KOPT-K1 (cell line): ENCODE data around the gene MRPL14.

Experiments used
- H3K27ac ChIP-seq: fragments of 200-600 bp; sonication (generic); 2 replicates; pipeline ENCODE4 v1.5.1; 2016; ENCODE audit warnings: antibody characterized with exemption, mild to moderate bottlenecking, low read depth, low read length; ENCODE audit not compliant: poor library complexity, severe bottlenecking
- H3K36me3 ChIP-seq: fragments of 200-600 bp; sonication (generic); 2 replicates; pipeline ENCODE4 v1.5.1; 2017; ENCODE audit warnings: antibody characterized with exemption, mild to moderate bottlenecking, low read length, moderate library complexity; ENCODE audit not compliant: insufficient read depth
- H3K9me3 ChIP-seq: fragments of 200-600 bp; sonication (generic); 2 replicates; pipeline ENCODE4 v1.5.1; 2017; ENCODE audit warnings: antibody characterized with exemption, low read length, mild to moderate bottlenecking; ENCODE audit not compliant: insufficient read depth, poor library complexity, severe bottlenecking

MRPL14 gene

GRCh38 chr6:44127186-44128019 lies at the start of gene MRPL14, which contains the start of gene TMEM63B:
Gene MRPL14, minus strand, starts transcription at chr6:44127452. Its CDS starts 10,841 bp downstream, at chr6:44116611.
Gene TMEM63B, plus strand, starts transcription at chr6:44127554. Its CDS starts 7,031 bp downstream, at chr6:44134585.
- H3K9me3 ChIP-seq, result no peaks in the 10 kb centered on the region
- peaks cover 6% of the 10 kb centered on the region for H3K36me3 ChIP-seq
- H3K27ac ChIP-seq, result peak within 1 kb of the TSS; percentile 79

GRCh38 chr6:44176130-44176761 lies 49.0 kb upstream of the MRPL14 start:
- no peak overlapping the region for H3K27ac ChIP-seq
- H3K36me3 ChIP-seq, result no peaks in the 10 kb centered on the region
- H3K9me3 ChIP-seq, result no peaks in the 10 kb centered on the region

GRCh38 chr6:44172731-44173500 lies 45.7 kb upstream of the MRPL14 start:
- H3K36me3 ChIP-seq, result no peaks in the 10 kb centered on the region
- no peaks in the 10 kb centered on the region for H3K9me3 ChIP-seq
- H3K27ac ChIP-seq, result no peak overlapping the region

DNA sequence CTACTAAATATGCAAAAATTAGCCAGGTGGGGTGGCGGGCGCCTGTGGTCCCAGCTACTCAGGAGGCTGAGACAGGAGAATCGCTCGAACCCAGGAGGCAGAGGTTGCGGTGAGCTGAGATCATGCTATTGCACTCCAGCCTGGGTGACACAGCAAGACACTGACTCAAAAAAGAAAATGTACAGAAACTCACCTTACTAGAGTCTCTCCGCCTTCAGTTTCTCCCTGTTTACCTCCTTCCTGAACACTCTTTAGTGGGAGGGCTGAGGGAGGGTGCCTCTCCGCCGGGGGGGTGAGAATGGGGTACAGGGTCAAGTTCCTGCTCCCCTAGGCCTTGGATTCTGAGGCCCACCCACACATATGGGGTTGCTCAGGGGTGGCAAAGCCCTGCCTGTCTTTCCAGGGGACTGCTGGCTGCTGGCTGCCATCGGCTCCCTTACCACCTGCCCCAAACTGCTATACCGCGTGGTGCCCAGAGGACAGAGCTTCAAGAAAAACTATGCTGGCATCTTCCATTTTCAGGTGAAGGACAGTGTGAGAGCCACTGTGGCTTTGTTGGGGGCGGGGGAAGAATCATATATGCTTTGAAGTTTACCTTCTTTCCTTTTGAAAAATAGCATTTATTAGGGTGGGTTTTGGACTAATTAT lies 44.8 kb upstream of the MRPL14 start:
- Histone ChIP-seq H3K36me3 (no peaks in the 10 kb centered on the region), H3K9me3 (no peaks in the 10 kb centered on the region), H3K27ac (no peak overlapping the region)

DNA sequence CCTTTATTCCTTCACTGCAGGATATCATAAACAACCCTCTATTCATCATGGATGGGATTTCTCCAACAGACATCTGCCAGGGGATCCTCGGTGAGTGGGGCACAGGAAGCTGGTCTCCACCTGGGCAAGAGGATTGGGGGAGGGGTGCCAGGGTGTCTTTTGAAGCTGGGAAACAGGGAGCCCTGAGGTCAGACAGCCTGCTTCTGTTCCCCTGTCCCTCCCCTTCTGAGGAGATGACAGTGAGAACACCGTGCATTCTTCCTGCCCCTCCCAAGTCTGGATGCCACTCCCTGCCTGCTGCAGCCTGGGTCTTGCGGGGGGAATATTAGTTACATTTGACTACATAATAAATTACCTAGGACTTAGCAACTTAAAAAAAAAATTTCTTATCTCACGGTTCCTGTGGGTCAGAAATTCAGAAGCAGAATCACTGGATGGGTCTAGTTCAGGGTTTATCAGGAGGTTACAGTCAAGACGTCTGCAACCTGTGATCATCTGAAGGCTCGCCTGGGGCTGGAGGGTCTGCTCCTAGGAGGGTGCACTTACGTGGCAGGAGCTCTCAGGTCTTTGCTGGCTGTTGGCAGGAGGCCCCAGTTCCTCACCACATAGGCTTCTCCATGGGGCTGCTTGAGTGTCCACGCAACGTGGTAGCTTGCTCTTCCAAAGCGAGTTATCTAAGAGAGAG lies 42.8 kb upstream of the MRPL14 start:
- H3K27ac ChIP-seq, result no peak overlapping the region
- no peaks in the 10 kb centered on the region for H3K9me3 ChIP-seq
- H3K36me3 ChIP-seq, result no peaks in the 10 kb centered on the region

DNA sequence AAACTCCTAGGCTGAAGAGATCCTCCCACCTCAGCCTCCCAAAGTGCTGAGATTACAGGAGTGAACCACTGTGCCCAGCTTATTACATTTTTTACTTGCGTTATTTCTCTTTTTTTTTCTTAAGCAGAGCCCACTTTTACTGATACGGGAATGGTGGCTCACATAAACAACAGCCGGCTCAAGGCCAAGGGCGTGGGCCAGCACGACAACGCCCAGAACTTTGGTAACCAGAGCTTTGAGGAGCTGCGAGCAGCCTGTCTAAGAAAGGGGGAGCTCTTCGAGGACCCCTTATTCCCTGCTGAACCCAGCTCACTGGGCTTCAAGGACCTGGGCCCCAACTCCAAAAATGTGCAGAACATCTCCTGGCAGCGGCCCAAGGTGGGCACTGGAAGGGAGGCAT lies 41.9 kb upstream of the MRPL14 start:
- H3K27ac ChIP-seq, result no peak overlapping the region
- no peaks in the 10 kb centered on the region for H3K36me3 ChIP-seq
- no peaks in the 10 kb centered on the region for H3K9me3 ChIP-seq

DNA sequence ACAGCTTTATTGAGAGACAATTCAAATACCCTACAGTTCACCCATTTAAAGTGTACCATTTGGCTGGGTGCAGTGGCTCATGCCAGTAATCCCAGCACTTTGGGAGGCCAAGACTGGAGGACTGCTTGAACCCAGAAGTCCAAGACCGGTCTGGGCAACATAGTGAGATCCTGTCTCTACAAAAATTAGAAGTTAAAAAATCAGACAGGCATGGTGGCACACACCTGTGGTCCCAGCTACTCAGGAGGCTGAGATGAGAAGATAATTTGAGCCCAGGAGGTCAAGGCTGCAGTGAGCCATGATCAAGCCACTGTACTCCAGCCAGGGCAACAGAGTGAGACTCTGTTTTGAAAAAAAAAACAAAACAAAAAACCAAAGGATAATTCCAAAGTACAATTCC lies 40.3 kb upstream of the MRPL14 start:
- no peak overlapping the region for H3K27ac ChIP-seq
- H3K36me3 ChIP-seq, result no peaks in the 10 kb centered on the region
- no peaks in the 10 kb centered on the region for H3K9me3 ChIP-seq

- H3K9me3 ChIP-seq, result no peaks in the 10 kb centered on the region
- no peak overlapping the region for H3K27ac ChIP-seq
- H3K36me3 ChIP-seq, result no peaks in the 10 kb centered on the region
These were observed 39.4 kb upstream of the MRPL14 start for GRCh38 chr6:44166591-44167184.

DNA sequence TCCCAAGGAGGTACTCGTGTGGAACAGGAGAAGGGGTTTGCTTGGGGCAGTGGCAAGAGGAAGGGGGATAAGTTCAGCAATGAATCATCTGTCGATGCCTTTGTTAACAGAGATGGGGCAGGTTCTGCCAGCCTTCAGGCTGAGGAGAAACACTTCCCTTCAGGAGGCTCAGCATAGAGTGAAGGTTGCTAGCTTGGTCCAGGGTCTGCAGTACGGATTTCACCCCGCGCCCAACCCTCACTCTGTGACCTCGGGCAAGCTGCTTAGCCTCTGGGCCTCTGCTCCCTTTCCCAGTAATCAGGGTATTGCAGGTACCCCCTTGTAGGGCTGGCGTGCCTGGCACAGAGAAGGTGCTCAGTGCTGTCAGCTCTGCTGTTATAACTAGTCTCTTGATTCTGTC lies 38.9 kb upstream of the MRPL14 start:
- Histone ChIP-seq H3K27ac (no peak overlapping the region), H3K9me3 (no peaks in the 10 kb centered on the region), H3K36me3 (no peaks in the 10 kb centered on the region)

GRCh38 chr6:44162876-44163625 lies 35.8 kb upstream of the MRPL14 start:
- no peaks in the 10 kb centered on the region for H3K36me3 ChIP-seq
- H3K27ac ChIP-seq, result no peak overlapping the region
- no peaks in the 10 kb centered on the region for H3K9me3 ChIP-seq

GRCh38 chr6:44161997-44162338 lies 34.7 kb upstream of the MRPL14 start:
- no peak overlapping the region for H3K27ac ChIP-seq

GRCh38 chr6:44158770-44159228 lies 31.5 kb upstream of the MRPL14 start, which contains the start of gene CAPN11:
Gene CAPN11, plus strand, starts transcription at chr6:44158820. Its CDS starts 29 bp downstream, at chr6:44158849.
- Histone ChIP-seq H3K9me3 (no peaks in the 10 kb centered on the region), H3K36me3 (no peaks in the 10 kb centered on the region), H3K27ac (no peak within 1 kb of the TSS)

More at GRCh38 chr6:44161997-44162338, 34.7 kb upstream of the MRPL14 start:
- H3K9me3 ChIP-seq, result no peaks in the 10 kb centered on the region
- H3K36me3 ChIP-seq, result no peaks in the 10 kb centered on the region

DNA sequence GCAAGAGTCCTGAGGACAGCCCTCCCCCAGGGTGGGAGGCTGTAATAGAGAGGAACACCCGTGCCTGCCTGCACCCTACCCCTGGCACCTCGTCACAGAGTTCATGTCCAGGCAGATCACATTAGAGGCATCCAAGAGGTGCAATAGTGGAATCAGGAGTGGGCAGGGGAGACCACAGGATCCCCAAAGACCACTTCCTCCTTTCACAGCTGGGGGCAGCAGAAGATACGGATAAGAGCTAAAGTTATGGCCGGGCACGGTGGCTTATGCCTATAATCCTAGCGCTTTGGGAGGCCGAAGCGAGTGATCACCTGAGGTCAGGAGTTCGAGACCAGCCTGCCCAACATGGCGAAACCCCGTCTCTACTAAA lies 29.9 kb upstream of the MRPL14 start:
- H3K27ac ChIP-seq, result no peak overlapping the region
- H3K9me3 ChIP-seq, result no peaks in the 10 kb centered on the region
- H3K36me3 ChIP-seq, result no peaks in the 10 kb centered on the region
